Fibroblast of lung (primary cell): ENCODE data around the gene MTAP.

Experiments used
- EZH2 ChIP-seq: IDR thresholded peaks from 2 replicates; pipeline ENCODE4 v1.5.1; 2012; ENCODE audit warnings: low read length, control low read depth, mild to moderate bottlenecking; ENCODE audit errors: missing control alignments
- TF ChIP-seq, protein P1 (sequence below), 2 donors: IDR thresholded peaks in 1 of 2; conservative IDR thresholded peaks in 1 of 2; 1 replicate in 1 of 2; 2 replicates in 1 of 2; pipeline ENCODE4 v1.5.1; 2011 to 2012; ENCODE audit warnings: low read length in 2 of 2, control low read depth in 1 of 2, inconsistent platforms in 1 of 2, low read depth in 1 of 2, mild to moderate bottlenecking in 1 of 2

- TF ChIP-seq, protein P1, sequence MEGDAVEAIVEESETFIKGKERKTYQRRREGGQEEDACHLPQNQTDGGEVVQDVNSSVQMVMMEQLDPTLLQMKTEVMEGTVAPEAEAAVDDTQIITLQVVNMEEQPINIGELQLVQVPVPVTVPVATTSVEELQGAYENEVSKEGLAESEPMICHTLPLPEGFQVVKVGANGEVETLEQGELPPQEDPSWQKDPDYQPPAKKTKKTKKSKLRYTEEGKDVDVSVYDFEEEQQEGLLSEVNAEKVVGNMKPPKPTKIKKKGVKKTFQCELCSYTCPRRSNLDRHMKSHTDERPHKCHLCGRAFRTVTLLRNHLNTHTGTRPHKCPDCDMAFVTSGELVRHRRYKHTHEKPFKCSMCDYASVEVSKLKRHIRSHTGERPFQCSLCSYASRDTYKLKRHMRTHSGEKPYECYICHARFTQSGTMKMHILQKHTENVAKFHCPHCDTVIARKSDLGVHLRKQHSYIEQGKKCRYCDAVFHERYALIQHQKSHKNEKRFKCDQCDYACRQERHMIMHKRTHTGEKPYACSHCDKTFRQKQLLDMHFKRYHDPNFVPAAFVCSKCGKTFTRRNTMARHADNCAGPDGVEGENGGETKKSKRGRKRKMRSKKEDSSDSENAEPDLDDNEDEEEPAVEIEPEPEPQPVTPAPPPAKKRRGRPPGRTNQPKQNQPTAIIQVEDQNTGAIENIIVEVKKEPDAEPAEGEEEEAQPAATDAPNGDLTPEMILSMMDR (conservative IDR thresholded peaks at IDR 0.05 in 1 of 2, IDR thresholded peaks at IDR 0.05 in 1 of 2; ENCODE audit: low read depth in 1 of 2, low read length in 2 of 2) = no peak
- no peak for TF ChIP-seq EZH2
Measured at GRCh38 chr9:21806644-21807043, 4.2 kb downstream of the MTAP start.
